ENCODE results near the gene SLC16A12. TPM values are rescaled to one million over a fixed set of nuclear protein-coding genes. Genes with fewer than 3 reads are reported as not detected.

The SLC16A12 gene
- total and polyA plus RNA-seq, 2 donors (not counting 1 experiment from before 2014, with no cell fraction given): under 0.01 to 0.26 TPM

DNA sequence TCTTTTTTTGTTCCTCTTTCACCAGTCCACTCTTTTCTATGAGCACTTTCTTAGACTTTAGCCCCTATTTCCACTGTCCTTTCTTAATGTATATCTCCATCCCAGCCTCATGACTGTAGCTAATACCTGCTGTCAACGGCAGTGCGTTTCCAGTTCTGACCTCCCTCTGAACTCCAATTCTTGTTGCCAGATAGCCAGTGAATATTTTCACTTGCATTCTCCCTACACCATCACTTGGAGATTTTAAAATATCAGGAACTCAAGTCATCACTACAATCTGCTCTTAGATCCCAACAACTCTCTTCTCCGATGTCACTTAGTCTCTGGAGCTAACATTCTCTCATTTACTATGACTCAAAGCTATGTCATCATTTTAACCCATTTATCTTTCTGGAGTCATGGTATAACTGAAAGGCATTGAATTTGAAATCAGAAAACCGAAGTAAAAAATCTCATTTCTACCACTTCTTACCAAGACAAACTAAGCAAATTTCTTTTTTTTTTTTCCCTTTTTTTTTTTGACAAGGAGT is 5.1 kb upstream of the SLC16A12 start:
- no peak overlapping the region for H3K4me3 ChIP-seq (replicated peaks in 1 of 4; ENCODE audit: control extremely low read depth in 1 of 4, insufficient read depth in 1 of 4, low read depth in 3 of 4, low read length in 4 of 4)

DNA sequence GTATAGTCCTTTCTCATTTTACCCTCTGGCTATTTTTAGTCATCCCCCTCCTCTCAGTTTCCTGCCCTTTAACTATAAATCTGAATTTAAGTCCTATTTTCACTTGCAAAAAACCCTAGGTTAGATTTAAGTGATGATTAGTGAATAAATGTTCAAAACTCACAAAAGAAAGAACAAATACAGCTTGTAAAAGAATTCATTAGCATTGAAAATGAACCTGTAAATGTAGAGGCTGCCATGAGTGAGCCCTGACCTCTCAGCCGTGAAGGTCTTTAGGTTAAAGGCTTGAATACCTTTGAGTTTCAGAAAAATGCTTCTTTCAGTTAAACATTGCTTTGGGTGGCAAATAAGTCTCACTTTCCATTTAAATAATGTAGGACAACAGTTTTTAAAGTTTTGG is 2.0 kb upstream of the SLC16A12 start:
- Histone ChIP-seq H3K4me2 (ENCODE audit: extremely low read depth, insufficient read depth, low read length) (no peak overlapping the region), H4K20me1 (ENCODE audit: control insufficient read depth, extremely low read depth, insufficient read depth, low read length) (no peaks in the 10 kb centered on the region), H3K4me1 (ENCODE audit: control insufficient read depth, extremely low read depth, insufficient read depth, low read length) (peaks cover 2% of the 10 kb centered on the region), H2AFZ (ENCODE audit: low read length) (no peak overlapping the region), H3K9ac (ENCODE audit: insufficient read depth, low read length) (no peak overlapping the region), H3K27ac (ENCODE audit: insufficient read depth, low read length) (no peak overlapping the region), H3K4me3 (replicated peaks in 1 of 4; ENCODE audit: control extremely low read depth in 1 of 4, insufficient read depth in 1 of 4, low read depth in 3 of 4, low read length in 4 of 4) (no peak overlapping the region), H3K27me3 (ENCODE audit: control insufficient read depth, insufficient read depth, low read length) (no peaks in the 10 kb centered on the region), H3K36me3 (ENCODE audit: control insufficient read depth, insufficient read depth, low read length) (no peaks in the 10 kb centered on the region), H3K9me3 (ENCODE audit: control insufficient read depth, insufficient read depth, low read depth, low read length) (no peaks in the 10 kb centered on the region), H3K79me2 (ENCODE audit: control insufficient read depth, insufficient read depth, low read length) (no peaks in the 10 kb centered on the region)
- no peak for TF ChIP-seq EZH2 (IDR thresholded peaks at IDR 0.05; ENCODE audit: low read length, missing control alignments)
- TF ChIP-seq, protein P1, sequence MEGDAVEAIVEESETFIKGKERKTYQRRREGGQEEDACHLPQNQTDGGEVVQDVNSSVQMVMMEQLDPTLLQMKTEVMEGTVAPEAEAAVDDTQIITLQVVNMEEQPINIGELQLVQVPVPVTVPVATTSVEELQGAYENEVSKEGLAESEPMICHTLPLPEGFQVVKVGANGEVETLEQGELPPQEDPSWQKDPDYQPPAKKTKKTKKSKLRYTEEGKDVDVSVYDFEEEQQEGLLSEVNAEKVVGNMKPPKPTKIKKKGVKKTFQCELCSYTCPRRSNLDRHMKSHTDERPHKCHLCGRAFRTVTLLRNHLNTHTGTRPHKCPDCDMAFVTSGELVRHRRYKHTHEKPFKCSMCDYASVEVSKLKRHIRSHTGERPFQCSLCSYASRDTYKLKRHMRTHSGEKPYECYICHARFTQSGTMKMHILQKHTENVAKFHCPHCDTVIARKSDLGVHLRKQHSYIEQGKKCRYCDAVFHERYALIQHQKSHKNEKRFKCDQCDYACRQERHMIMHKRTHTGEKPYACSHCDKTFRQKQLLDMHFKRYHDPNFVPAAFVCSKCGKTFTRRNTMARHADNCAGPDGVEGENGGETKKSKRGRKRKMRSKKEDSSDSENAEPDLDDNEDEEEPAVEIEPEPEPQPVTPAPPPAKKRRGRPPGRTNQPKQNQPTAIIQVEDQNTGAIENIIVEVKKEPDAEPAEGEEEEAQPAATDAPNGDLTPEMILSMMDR (conservative IDR thresholded peaks at IDR 0.05 in 1 of 2, IDR thresholded peaks at IDR 0.05 in 1 of 2; ENCODE audit: low read depth in 1 of 2, low read length in 2 of 2): no peak
- DNase-seq (ENCODE audit: low read depth in 2 of 2): no peak

More for the DNA sequence above, 5.1 kb upstream of the SLC16A12 start:
- Histone ChIP-seq H3K9me3 (ENCODE audit: control insufficient read depth, insufficient read depth, low read depth, low read length) (no peaks in the 10 kb centered on the region), H3K27ac (ENCODE audit: insufficient read depth, low read length) (no peak overlapping the region), H3K79me2 (ENCODE audit: control insufficient read depth, insufficient read depth, low read length) (no peaks in the 10 kb centered on the region), H4K20me1 (ENCODE audit: control insufficient read depth, extremely low read depth, insufficient read depth, low read length) (no peaks in the 10 kb centered on the region), H3K27me3 (ENCODE audit: control insufficient read depth, insufficient read depth, low read length) (no peaks in the 10 kb centered on the region), H2AFZ (ENCODE audit: low read length) (no peak overlapping the region), H3K9ac (ENCODE audit: insufficient read depth, low read length) (no peak overlapping the region), H3K4me2 (ENCODE audit: extremely low read depth, insufficient read depth, low read length) (no peak overlapping the region), H3K36me3 (ENCODE audit: control insufficient read depth, insufficient read depth, low read length) (no peaks in the 10 kb centered on the region), H3K4me1 (ENCODE audit: control insufficient read depth, extremely low read depth, insufficient read depth, low read length) (no peaks in the 10 kb centered on the region)
- peak; percentile 74 to 80 for DNase-seq (ENCODE audit: low read depth in 2 of 2)
- no peak for TF ChIP-seq EZH2 (IDR thresholded peaks at IDR 0.05; ENCODE audit: low read length, missing control alignments)
- TF ChIP-seq, protein P1 (conservative IDR thresholded peaks at IDR 0.05 in 1 of 2, IDR thresholded peaks at IDR 0.05 in 1 of 2; ENCODE audit: low read depth in 1 of 2, low read length in 2 of 2): no peak

DNA sequence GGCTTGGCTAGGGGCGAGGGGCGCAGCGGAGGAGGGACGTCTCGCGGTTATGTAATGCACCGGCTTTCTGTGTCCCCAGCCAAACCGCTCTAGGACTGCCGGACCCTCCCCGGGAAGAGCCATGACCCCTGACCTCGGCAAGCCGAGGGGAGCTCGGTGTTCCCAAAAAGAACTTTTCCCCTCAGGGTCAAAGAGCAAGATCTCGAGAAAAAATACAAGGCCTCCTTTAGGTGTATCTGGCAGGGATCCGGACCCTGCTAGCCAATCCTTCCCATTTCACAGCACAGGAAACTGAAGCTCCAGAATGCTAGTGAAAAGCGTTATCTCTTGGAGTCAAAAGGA is 590 bp upstream of the SLC16A12 start:
- H3K4me2 ChIP-seq (ENCODE audit: extremely low read depth, insufficient read depth, low read length): peak overlapping the region; percentile 41

More for the DNA sequence above, 590 bp upstream of the SLC16A12 start:
- Histone ChIP-seq H4K20me1 (ENCODE audit: control insufficient read depth, extremely low read depth, insufficient read depth, low read length) (no peaks in the 10 kb centered on the region), H3K9me3 (ENCODE audit: control insufficient read depth, insufficient read depth, low read depth, low read length) (no peaks in the 10 kb centered on the region), H3K79me2 (ENCODE audit: control insufficient read depth, insufficient read depth, low read length) (no peaks in the 10 kb centered on the region), H2AFZ (ENCODE audit: low read length) (no peak overlapping the region), H3K27ac (ENCODE audit: insufficient read depth, low read length) (no peak overlapping the region), H3K36me3 (ENCODE audit: control insufficient read depth, insufficient read depth, low read length) (no peaks in the 10 kb centered on the region), H3K27me3 (ENCODE audit: control insufficient read depth, insufficient read depth, low read length) (no peaks in the 10 kb centered on the region), H3K4me1 (ENCODE audit: control insufficient read depth, extremely low read depth, insufficient read depth, low read length) (peaks cover 2% of the 10 kb centered on the region), H3K4me3 (replicated peaks in 1 of 4; ENCODE audit: control extremely low read depth in 1 of 4, insufficient read depth in 1 of 4, low read depth in 3 of 4, low read length in 4 of 4) (peak overlapping the region in 2 of 4 experiments; percentile 19 to 53), H3K9ac (ENCODE audit: insufficient read depth, low read length) (no peak overlapping the region)
- no peak for TF ChIP-seq EZH2 (IDR thresholded peaks at IDR 0.05; ENCODE audit: low read length, missing control alignments)
- TF ChIP-seq, protein P1 (conservative IDR thresholded peaks at IDR 0.05 in 1 of 2, IDR thresholded peaks at IDR 0.05 in 1 of 2; ENCODE audit: low read depth in 1 of 2, low read length in 2 of 2): no peak
- DNase-seq (ENCODE audit: low read depth in 2 of 2): no peak
